GM21447 (cell line): Measurements from ENCODE around the gene CDK5R1.

Experiments used
- ATAC-seq: cut with Tn5 transposase; IDR thresholded peaks from one replicate; pipeline ENCODE4 v1.9.1; 2021; ENCODE audit not compliant: unreplicated experiment

CDK5R1 gene

GRCh38 chr17:32492264-32492589 is 5.4 kb downstream of the CDK5R1 start:
- no peak for ATAC-seq

- no peak for ATAC-seq
Observed at GRCh38 chr17:32492648-32493289, 6.0 kb downstream of the CDK5R1 start.

- ATAC-seq = no peak
Observed at GRCh38 chr17:32493571-32493970, 6.8 kb downstream of the CDK5R1 start.

- ATAC-seq = no peak
Observed at GRCh38 chr17:32493976-32494513, 7.3 kb downstream of the CDK5R1 start.

- ATAC-seq = no peak
Observed at GRCh38 chr17:32494621-32495358, 8.0 kb downstream of the CDK5R1 start.

- ATAC-seq = no peak
Observed at GRCh38 chr17:32495359-32496231, 8.8 kb downstream of the CDK5R1 start.

- no peak for ATAC-seq
Observed at GRCh38 chr17:32496395-32497073, 9.7 kb downstream of the CDK5R1 start.

GRCh38 chr17:32497431-32498205 is 10.8 kb downstream of the CDK5R1 start:
- ATAC-seq = no peak

GRCh38 chr17:32498391-32498790 is 11.6 kb downstream of the CDK5R1 start:
- ATAC-seq = no peak

GRCh38 chr17:32502013-32502412 is 15.2 kb downstream of the CDK5R1 start:
- ATAC-seq = no peak

- ATAC-seq = no peak
Observed at GRCh38 chr17:32502710-32503109, 15.9 kb downstream of the CDK5R1 start.

GRCh38 chr17:32503251-32504165 is 16.7 kb downstream of the CDK5R1 start:
- peak; percentile 91 for ATAC-seq

GRCh38 chr17:32504166-32504990 is 17.6 kb downstream of the CDK5R1 start:
- no peak for ATAC-seq

- no peak for ATAC-seq
Observed at GRCh38 chr17:32508926-32509325, 22.1 kb downstream of the CDK5R1 start.

GRCh38 chr17:32510466-32510865 is 23.7 kb downstream of the CDK5R1 start:
- ATAC-seq = no peak

GRCh38 chr17:32512328-32512727 is 25.5 kb downstream of the CDK5R1 start:
- no peak for ATAC-seq

- ATAC-seq = no peak
Observed at GRCh38 chr17:32513579-32513978, 26.8 kb downstream of the CDK5R1 start.

GRCh38 chr17:32514606-32515005 is 27.8 kb downstream of the CDK5R1 start:
- no peak for ATAC-seq
